ENCODE measurements around the gene SYNGR1.

- no peak for TF ChIP-seq CTCF (IDR thresholded peaks at IDR 0.05)
- no peak for TF ChIP-seq EHMT2 (IDR thresholded peaks at IDR 0.05; ENCODE audit: low read depth)
- no peak for TF ChIP-seq USF2 (IDR thresholded peaks at IDR 0.05)
- no peak for TF ChIP-seq POLR2A (IDR thresholded peaks at IDR 0.05; ENCODE audit: low read length)
- no peak for TF ChIP-seq POLR2AphosphoS2 (conservative IDR thresholded peaks at IDR 0.05; ENCODE audit: low read length)
- TF ChIP-seq SREBF2 (IDR thresholded peaks at IDR 0.05), result no peak
- no peak for TF ChIP-seq REST (IDR thresholded peaks at IDR 0.05)
- no peak for TF ChIP-seq JUNB (IDR thresholded peaks at IDR 0.05)
- no peak for TF ChIP-seq EP300 (IDR thresholded peaks at IDR 0.05)
Observed at GRCh38 chr22:39431821-39432251, 82.0 kb downstream of the SYNGR1 start.

Measured in A549 (cell line).